ENCODE data around the gene KRT72.

Gene KRT72

DNA sequence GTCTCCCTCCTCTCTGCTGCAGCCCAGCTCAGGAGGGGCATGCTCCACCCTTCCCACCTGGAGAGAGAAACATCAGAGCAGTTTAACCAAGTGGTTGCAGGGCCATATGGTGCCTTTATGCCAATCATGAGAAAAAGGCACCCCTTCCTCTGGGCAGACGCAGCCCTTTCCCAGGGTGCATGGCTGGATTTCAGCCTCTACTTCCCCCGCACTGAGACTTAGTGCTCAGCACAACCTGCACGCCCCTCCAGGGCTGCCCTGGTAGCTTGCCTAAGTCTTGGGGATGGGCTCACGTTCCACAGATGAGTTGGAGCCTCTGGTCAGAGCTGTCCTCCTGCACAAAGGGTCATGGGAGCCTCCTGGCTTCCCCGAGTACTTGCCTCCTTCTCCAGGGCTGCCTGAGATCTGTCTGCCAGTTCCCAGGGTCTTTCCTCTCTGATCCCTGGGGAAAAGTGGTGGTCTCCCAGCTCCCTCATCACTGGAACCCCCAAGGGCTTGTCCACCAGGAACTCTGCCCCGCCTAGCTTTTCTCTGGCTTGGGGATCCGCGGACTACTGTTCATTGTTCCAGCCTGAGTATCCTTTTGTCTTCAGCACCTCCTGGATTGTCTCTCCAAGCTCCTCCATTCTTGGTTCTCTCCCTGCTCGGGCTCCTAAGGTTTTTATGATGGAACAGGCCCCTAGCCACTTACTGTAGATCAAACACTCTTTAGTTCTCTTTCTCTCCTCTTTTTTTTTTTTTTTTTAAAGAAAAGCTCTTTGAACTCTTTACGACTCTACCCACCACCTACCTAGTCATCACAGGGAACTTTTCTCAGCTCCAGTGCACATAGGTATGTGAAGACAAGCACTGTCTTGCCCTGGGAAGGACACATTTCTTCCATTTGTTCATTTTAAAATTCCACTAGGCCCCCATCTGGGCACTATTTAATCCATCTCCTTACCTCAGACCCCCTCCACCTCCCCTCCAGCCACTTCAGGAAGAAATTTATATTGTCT, 21.5 kb downstream of the KRT72 start:
- DNase-seq (ENCODE audit: low read depth in 2 of 2) = no peak

DNA sequence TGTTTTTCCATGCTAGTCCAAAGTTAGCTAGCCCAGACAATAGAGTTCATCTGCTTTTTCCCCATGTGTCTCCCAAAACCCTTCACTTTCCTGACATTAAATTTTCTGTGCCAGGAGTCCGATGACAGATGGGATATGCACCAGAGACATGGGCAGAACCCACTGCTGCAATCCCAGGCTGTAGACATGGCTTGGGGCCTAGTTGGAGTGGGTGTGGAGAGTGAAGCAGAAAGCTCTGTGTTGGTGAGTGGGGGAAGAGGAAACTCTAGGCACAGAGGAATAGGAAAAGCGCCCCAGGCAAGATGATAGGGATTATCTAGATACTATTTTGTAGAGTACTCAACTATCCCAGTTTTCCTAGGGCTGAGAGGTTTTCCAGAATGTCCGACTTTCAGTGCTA, 22.8 kb downstream of the KRT72 start:
- DNase-seq (ENCODE audit: low read depth in 2 of 2) = no peak

DNA sequence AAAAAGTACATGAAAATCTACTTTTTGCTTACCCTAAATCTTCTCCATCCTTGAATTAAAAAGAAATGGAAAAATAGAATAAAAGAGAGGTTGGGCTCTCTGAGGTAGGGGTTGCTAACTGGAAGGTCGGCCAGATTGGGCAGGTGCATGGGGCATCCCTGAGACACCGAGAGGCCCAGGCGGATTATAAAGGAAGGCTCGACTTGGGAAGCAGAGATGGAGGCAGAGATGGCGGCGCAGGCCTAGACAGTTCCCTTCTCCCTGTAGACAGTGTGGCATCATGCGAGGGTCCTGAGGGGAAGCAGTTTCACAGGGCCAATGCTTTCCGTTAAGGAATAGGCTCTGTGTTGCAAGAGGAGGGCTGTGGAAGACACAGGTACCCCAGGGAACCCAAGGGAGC, 23.9 kb downstream of the KRT72 start:
- DNase-seq (ENCODE audit: low read depth in 2 of 2) = no peak

DNA sequence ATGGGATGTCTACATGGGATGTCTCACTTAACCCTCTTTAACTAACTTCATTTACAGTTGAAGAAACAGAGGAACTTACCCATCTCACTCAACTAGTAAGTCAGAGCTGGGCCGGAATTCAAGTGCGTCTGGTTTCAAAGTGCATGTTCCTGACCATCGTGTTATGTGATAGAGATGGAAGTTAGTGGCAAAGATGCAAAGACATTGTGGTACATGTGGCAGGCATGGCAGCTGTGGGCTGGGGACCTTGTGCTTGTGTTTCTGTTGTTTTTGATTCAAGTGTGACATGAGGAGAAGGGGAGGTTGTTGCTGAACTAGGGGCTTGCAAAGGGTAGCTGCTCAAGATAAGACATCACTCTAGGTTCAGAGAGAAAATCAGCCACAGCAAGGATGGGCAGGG, 25.3 kb downstream of the KRT72 start:
- no peak for DNase-seq (ENCODE audit: low read depth in 2 of 2)

DNA sequence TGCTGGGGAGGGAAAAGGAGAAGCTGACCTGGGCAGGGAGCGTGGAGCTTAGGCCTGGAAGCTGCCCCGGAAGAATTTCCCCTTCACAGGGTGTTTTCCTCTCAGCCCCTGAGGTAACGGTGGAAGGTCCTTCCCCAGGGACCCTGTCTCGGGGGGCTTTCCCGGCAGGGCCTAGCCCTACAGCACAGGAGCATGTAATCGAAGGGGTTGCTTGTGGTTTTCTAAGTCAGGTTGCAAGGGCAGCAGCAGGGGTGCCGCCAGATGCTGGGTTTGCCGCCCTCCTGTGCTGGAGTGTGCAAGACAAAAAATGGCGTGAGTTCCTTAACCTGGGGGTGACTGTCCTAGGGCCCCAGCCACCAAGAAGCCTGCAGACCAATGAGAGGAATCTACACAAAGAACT, 26.0 kb downstream of the KRT72 start:
- DNase-seq (ENCODE audit: low read depth in 2 of 2) = no peak

DNA sequence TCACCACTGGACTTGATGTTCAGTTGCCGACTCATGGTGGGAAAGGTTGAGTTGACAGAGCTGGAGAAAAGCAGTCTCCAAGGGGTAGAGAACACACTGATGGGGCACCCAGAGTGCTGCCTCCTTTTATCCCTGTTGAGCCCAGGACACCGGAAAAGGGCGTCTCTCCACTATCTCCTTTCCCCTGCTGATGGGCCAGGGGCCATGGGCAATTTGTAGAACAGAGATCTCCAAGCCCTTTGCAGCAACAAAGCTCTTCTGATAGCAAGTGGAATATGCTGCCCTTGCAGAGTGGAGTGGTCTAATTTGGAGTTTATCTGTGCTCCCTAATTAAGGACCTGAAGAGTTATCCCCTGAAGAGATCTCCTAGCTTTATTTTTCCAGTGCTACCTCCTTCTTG, 27.5 kb downstream of the KRT72 start, which contains the start of gene KRT74:
Gene KRT74 (minus strand): TSS at position 101 of the 400 bp plus-strand sequence. CDS start 66 bp downstream, at position 35.
- DNase-seq (ENCODE audit: low read depth in 2 of 2) = no peak

DNA sequence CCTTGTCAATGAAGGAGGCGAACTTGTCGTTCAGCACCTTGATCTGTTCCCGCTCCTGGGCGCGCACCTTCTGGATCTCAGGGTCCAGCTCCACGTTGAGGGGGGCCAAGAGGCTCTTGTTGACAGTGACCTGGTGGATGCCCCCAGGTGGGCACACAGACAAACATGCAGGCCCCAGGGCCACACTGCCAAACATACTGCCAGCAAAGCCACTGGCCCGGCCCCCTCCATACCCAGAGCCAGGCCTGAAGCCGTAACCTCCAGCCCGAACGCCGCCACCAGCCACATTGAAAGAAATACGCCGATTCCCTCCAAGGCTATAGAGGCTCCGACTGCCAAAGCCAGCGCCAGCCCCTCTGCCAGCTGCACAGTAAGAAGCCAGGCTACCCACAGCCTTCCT, 28.0 kb downstream of the KRT72 start:
- DNase-seq (ENCODE audit: low read depth in 2 of 2) = no peak

DNA sequence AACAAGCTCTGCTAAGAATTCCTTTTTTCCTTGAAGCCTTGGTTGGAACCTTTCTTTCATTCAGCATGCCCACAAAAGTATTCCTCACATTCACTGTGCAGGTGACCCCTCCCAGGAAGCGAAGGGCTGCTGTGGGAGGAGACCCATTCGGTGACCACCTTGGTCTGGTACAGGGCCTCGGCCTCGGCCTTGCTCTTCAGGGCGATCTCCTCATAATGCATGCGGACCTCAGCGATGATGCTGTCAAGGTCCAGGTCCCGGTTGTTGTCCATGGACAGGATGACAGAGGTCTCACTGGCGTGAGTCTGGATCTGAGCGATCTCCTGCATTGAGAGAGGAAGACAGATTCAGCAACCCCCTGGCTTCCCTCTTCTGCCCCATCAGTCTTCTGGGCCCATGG, 30.8 kb downstream of the KRT72 start:
- DNase-seq (ENCODE audit: low read depth in 2 of 2) = no peak

DNA sequence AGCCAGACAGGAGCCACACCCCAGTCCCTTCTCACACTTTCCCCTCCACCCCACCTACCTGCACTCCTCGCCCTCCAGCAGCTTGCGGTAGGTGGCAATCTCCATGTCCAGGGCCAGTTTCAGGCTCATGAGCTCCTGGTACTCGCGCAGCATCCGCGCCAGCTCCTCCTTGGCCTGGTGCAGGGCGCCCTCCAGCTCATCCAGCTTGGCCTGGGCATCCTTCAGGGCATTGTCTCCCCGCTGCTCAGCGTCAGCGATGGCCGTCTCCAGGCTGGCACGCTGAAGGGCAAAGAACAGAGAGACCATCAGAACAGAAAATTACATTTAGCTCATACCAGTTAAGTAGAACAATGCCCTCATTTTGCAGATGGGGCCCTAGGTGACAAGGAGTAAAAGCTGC, 33.2 kb downstream of the KRT72 start:
- no peak for DNase-seq (ENCODE audit: low read depth in 2 of 2)

DNA sequence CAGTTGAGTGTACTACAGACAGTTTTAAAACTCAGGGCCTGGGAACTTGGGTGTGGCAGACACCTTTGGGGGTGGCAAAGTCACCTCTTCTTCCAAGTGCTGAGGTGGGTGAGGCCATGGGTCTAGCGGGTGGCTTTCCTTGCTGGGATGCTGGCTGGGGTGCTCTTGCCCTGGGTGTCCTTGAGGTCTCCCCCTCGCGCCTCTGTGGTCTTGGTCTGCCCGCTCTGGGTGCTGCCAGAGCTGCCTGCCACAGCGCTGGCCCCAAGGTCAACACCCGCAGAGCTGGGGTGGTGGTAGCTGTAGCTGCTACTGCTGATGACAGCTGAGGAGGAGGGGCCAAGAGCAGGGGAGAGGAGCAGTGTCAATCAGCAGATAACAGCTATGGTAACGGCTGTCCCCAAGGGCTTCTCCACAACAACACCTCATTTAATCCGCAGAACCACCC, 34.4 kb downstream of the KRT72 start:
- peak; percentile 27 to 41 for DNase-seq (ENCODE audit: low read depth in 2 of 2)

DNA sequence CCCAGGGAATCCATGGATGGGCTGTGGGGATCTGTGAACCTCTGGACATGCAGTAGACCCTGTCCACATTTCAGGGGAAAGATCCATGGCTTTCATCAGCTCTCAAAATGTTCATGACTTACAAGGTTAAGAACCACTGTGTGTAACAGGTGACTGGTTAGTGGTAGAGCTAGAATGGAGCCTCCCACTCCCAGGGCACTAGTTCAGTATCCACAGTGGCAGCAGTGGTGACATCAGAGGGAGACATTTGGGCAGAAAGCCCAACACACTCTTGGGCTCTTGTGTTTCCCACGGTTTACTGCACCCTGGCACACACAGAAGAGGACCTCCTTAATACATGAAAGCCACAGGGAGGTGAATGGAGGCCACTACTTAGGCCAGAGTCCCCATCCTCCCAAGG, 36.7 kb downstream of the KRT72 start:
- DNase-seq (ENCODE audit: low read depth in 2 of 2) = no peak

DNA sequence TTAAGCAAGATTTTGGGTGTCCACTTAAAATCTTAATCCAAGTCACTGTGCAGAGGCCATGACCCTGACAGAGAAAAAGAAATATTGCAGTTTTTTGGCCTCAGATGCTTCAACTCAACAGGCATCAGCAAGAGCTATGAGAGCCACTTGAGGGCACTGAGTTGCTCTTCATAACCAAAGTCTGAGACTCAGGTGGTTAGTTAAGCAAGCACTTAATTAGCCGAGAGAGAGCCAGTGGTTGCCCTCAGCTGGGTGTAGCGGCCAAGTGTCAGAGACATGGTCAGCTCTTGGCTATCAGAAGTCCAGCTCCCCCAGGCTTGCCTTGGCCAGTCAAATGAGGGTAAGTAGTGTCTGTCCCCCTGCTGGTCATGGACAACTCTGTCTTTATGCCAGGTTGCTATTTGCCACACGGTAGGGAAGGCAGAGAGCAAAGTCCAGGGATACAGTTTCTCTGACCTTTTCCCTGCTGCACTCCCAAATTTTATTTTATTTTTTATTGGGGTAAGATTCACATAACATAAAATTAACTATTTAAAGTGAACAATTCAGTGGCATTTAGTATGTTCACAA, 39.3 kb downstream of the KRT72 start:
- no peak for DNase-seq (ENCODE audit: low read depth in 2 of 2)

DNA sequence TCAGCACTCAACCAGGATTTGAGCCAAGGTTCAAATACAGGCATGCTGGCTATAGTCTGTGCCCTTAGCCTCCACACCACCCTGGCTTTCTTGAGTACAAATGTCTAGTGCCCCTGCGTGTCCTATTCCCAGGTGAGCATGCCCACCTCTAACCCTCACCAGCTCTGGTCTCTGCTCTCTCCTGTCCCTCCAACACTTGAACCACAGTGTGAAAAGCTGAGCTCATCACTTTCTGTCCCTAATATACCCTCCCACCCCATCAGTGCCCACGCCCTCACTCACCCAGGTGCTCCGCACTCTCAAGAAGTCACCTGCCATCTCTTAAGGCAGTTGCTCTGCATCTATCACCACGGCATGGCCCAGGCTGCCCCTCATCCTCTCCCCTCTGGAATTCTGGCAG, 41.3 kb downstream of the KRT72 start:
- DNase-seq (ENCODE audit: low read depth in 2 of 2) = no peak

DNA sequence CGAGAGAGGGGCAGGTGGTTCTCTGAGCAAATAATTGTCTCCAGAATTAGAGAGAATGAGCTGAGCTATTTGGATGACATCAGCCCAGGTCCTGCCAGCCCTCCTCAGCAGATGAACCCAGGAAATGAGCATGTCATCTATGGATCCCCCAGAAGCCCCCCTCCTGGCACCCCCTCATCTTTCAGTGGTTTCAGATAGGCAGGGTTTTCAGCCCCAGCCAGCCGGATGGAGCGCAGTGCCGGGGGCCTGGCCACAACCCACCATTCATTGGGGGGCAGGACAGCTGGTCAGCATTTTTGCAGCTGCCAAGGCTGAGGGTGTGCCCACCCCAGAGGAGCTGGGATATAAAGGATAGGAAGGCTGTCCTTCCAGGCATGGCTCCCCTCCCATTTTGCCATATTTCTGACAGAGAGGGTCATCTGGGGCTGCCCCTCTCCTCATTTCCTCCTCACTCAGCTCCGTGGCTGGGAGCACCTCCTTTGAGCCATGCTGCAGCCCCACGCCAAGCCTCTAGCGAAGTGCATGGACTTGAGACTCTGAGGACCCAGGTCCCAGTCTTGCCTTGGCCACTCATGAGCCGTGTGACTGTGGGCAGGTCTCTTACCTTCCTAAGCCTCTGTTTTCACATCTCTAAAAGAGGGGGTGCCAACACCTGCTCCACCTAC, 42.4 kb downstream of the KRT72 start:
- DNase-seq (ENCODE audit: low read depth in 2 of 2) = no peak

DNA sequence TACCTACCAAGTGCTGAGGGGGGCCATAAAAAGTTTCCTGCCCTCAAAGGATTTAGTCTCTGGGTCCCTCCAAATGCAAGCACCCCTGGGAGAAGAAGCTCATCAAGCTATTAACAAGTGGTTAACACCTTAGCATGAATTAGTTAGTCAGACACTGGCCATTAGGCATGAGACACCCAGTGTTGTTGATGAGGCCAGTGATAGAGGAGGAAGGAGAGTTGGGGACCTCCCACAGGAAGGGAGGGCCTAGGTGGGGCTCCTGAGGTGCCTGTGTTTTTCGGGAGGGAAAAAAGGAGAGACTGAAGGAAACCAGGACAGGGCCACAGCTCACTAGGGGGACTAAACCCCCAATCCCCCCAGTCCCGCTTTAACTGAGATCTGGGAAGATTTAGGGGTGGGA, 43.8 kb downstream of the KRT72 start:
- DNase-seq (ENCODE audit: low read depth in 2 of 2) = no peak

DNA sequence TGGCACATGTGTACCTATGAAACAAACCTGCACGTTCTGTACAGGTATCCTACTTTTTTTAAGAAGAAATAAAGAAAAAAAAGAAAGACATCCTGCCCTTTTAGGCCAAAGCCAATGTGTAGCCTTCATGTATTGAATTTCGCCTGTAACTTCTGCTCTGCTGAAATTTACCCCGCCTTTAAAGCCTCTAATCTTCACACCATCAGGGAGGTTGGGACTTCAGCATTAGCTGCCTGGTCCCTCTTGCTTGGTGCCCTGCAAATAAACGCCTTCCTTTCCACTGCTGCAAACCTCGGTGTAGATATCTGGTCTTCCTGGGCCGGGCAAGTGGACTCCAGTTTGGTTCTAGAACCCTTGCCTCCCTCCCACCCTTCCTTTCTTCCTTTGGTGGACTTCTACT, 45.7 kb downstream of the KRT72 start:
- no peak for DNase-seq (ENCODE audit: low read depth in 2 of 2)

DNA sequence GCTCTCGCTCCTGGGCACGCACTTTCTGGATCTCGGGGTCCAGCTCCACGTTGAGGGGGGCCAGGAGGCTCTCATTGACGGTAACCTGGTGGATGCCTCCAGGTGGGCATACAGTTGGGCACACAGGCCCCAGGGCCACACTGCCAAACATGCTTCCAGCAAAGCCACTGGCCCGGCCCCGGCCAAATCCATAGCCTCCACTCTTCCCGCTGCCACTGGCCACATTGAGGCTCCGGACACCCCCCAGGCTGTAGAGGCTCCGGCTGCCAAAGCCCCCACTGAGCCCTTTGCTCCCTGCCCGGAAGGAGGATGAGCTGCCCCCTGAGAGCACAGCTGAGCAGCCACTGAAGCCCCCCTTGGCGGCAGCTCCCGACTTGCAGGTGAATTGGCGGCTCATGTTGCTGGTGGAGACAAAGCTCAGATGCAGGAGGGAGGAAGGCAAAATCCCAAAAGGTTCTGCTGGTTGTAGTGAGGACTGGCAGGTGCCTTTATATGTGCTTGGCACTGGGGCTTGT, 48.5 kb downstream of the KRT72 start, which contains the start of gene KRT71:
Gene KRT71 (minus strand): TSS at position 465 of the 515 bp plus-strand sequence. CDS start 68 bp downstream, at position 397.
- DNase-seq (ENCODE audit: low read depth in 2 of 2) = no peak

DNA sequence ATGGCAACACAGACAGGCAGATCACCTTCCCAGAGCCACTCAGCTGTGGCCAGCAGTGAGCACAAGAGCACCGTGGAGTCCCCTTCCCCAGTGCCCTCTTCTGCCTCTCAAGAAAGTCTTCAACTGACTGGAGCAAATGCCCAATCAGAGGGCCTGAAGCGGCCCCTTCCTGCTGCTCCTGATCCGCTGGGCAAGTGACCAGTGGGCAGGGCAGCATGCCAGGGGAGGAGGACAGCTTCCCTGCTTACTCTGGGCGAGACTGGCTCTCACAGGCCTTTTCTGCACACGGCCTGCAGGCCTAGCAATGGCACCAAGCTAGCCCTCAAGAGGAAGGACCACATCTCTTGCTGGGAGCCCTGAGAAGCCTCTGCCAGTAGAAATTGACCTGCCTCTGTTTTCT, 49.2 kb downstream of the KRT72 start:
- DNase-seq (ENCODE audit: low read depth in 2 of 2) = no peak

DNA sequence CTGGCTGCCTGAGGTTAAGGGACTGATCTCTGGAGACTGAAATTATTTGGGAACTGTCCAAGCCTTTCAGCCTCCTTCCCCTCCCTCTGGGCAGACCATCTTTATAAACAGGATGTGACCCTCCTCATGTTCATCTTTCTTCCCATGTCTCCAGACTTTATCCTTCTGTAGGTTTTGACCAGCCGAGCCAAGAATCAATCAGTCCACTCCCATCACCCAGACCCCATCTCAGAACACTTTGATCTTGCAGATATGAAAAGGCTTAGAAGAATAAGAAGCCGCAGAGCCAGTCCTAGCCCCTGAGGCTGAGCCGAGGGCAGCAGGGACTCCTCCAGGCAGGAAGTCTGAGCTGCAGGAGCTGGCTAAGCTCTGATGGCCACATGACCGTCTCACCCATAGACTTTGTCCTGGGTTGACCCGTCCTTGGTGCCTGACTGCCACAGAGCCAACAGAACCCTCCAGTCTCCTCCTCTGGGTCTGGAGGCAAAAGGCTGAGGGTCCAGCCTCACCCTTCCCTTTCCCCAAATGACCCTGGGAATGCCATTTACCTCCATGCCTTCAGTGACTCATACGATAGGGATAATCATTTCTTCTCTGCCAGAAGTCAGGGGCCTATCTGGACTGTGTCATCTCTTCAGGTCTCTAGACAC, 49.9 kb downstream of the KRT72 start:
- no peak for DNase-seq (ENCODE audit: low read depth in 2 of 2)

DNA sequence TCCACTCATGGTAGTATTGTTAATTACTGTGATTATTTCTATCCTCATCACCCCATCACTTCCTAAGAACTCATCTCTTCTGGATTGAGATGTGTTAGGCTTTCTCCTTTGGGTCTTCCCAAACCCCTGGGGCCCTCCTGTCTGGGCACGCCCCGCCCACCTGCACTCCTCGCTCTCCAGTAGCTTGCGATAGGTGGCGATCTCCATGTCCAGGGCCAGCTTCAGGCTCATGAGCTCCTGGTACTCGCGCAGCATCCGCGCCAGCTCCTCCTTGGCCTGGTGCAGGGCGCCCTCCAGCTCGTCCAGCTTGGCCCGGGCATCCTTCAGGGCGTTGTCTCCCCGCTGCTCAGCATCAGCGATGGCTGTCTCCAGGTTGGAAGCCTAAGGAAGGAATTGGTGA, 55.1 kb downstream of the KRT72 start:
- DNase-seq (ENCODE audit: low read depth in 2 of 2) = no peak

DNA sequence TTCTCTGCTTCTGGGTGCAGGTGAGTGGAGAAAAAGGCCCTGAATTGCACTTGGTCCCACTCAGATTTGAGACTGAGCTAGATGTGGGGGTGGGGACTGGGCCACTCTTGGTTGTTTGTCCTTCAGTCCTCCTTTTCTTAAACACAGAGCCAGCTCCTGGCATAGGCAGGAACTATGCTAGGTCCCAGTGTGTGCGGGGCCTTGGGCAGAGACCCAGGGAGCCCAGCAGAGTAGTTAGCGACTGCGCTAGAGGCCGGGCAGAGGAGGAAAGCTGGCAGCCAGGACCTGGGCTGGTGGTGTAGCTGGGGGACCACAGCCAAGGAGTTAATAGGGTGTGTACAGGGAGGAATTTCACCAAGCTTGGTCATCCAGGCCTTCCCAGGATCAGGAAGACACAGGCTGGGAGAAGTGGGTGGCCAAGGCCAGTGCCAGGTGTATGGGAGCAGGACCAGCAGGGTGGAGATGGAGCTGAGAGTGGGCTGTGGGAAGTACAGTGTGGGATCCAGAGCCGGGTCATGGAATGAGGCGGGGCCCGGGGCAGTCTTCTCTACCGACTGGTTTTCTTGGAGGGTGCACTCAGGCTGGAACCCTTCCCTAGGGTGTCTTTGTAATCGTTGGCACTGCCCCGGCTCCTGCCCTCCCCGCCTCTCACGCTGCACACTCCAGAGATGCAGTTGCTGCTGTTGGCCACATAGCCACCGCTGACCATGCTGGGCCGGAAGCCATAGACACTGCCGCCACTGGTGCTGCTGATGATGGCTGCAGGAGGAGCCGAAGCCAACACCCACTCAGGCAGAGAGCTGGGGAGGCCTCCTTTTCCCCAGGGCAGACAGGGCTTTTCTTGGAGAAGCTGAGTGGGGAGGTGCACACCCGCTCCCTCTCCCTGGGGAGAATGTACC, 57.0 kb downstream of the KRT72 start:
- DNase-seq (ENCODE audit: low read depth in 2 of 2) = no peak

Measured in activated CD8-positive, alpha-beta memory T cell treated with anti-CD3 and anti-CD28 coated beads for 4 hours (primary cell).